Right lobe of liver (tissue), 4 donors: ENCODE data around the gene PITPNC1.

Source experiments
- CTCF ChIP-seq, 4 donors: fragments of 200-600 bp in 3 of 4; fragments of 450-650 bp in 1 of 4; IDR thresholded peaks; one replicate each; pipeline versions ENCODE4 v1.5.1 to v1.8.0; 2016 to 2022; ENCODE audit warnings: antibody characterized with exemption in 4 of 4, mild to moderate bottlenecking in 2 of 4
- POLR2A ChIP-seq: fragments of 450-650 bp; IDR thresholded peaks from one replicate; pipeline ENCODE4 v1.6.1; 2017; ENCODE audit warnings: antibody characterized with exemption, mild to moderate bottlenecking
- donor health status: DM: no; HTN: no; CAD: no.
- donor health status: DM: no; HTN: no; CAD: no.
- donor health status: DM: no; HTN: yes; CAD: no.

DNA sequence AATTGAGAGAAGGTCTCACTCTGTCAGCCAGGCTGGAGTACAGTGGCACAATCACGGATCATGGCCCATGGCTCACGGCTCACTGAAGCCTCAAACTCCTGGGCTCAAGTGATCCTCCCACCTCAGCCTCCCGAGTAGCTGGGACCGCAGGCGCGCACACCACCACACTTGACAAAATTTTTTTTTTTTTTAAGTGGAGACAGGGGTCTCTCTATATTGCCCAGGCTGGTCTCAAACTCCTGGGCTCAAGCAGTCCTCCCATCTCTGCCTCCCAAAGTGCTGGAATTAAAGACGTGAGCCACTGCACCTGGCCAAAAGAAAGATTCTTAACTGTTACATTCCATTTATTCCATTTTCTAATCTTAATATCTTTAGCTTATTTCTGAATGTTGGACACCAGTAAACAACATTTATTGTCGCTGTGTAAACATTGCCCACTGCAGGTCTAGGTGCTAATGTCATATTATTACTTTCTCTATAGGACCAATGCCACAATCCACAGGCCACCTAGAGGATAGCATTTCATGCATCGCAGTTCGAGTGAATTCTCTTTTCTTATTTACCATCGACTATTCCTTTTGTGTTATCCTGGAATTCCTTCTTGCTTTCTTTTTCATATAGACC lies 123.7 kb downstream of the PITPNC1 start:
- TF ChIP-seq CTCF (IDR thresholded peaks at IDR 0.05) (no peak), POLR2A (no peak)
